Stimulated activated effector memory CD8-positive, alpha-beta T cell treated with anti-CD3 and anti-CD28 coated beads, Interleukin-12 subunit alpha, Interleukin-12 subunit beta, amount 100 ng/mL, for 72 hours (primary cell): ENCODE data around the gene BASP1.

Source experiments
- ATAC-seq: fragments of 150-1000 bp; cut with Tn5 transposase; 2 replicates; pipeline ENCODE4 v1.10.0; 2021
- DNase-seq, 2 donors: peaks; one replicate each; pipeline ENCODE4 v3.0.0; 2021 to 2022; ENCODE audit warnings: low spot score in 2 of 2
- H3K27ac Mint-ChIP-seq: one replicate; pipeline ENCODE4 v1.8.0; 2022; ENCODE audit warnings: mild to moderate bottlenecking, mixed read lengths
- H3K36me3 Mint-ChIP-seq: one replicate; pipeline ENCODE4 v1.8.0; 2022; ENCODE audit warnings: mild to moderate bottlenecking, mixed read lengths
- H3K4me1 Mint-ChIP-seq: one replicate; pipeline ENCODE4 v1.8.0; 2022; ENCODE audit warnings: mixed read lengths
- H3K4me3 Mint-ChIP-seq: one replicate; pipeline ENCODE4 v1.8.0; 2022; ENCODE audit warnings: mild to moderate bottlenecking, mixed read lengths
- H3K9me3 Mint-ChIP-seq: one replicate; pipeline ENCODE4 v1.8.0; 2022; ENCODE audit warnings: mixed read lengths

The BASP1 gene

GRCh38 chr5:17227868-17228267 lies 10.4 kb downstream of the BASP1 start:
- DNase-seq (no peak), ATAC-seq (no peak)
- Mint-ChIP-seq H3K4me1 (no peaks in the 10 kb centered on the region), H3K36me3 (no peaks in the 10 kb centered on the region), H3K27ac (no peak overlapping the region), H3K4me3 (no peak overlapping the region), H3K9me3 (peaks cover 5% of the 10 kb centered on the region)

DNA sequence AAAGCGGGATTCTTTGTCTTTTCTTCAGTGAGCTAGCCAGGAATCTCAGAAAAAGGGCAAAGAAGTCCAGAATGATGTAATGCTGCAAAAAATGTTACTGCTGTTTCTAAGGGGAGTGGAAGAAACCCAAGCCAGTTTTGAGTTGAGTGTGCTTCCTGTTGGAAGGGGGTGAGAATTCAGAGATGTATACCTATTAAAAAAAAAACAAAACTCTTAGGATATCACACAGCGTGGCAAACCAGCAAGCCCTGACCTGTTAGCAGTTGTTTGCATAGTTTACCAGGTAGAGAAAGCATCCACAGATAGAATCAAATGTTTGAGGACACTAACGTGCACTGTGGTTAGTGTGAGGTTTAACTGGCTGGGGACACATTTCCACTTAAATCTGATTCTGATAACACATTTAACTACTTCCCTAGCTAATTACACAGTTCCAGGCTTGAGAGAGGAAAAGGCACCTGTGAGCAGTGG lies 11.4 kb downstream of the BASP1 start:
- H3K36me3 Mint-ChIP-seq, result no peaks in the 10 kb centered on the region
- H3K27ac Mint-ChIP-seq, result no peak overlapping the region
- ATAC-seq (no peak), DNase-seq (no peak)
- H3K4me3 Mint-ChIP-seq, result no peak overlapping the region
- peaks cover 5% of the 10 kb centered on the region for H3K9me3 Mint-ChIP-seq
- no peaks in the 10 kb centered on the region for H3K4me1 Mint-ChIP-seq

DNA sequence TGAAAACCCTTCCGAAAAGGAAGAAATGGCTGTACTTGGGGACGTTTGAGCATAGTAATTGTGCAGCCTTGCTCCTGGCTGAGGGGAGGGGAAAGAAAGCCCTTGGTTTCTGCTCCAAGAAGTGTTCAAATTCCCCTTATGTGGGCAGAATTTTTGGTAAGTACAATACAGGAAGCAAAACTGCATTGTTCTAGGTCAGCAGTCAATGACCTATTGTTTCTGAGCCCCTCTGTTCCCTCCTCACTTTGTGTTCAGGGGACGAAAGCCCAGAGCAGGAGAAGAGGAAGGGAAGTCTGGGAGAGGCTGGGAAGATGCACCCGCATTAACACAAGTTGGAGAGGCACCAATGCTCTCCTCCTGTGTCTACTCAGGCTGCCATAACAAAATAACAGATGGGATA lies 11.9 kb downstream of the BASP1 start:
- no peaks in the 10 kb centered on the region for H3K36me3 Mint-ChIP-seq
- peaks cover 5% of the 10 kb centered on the region for H3K9me3 Mint-ChIP-seq
- no peak overlapping the region for H3K4me3 Mint-ChIP-seq
- no peak overlapping the region for H3K27ac Mint-ChIP-seq
- DNase-seq, result no peak
- no peak for ATAC-seq
- H3K4me1 Mint-ChIP-seq, result no peaks in the 10 kb centered on the region

- DNase-seq, result no peak
- Mint-ChIP-seq H3K36me3 (no peaks in the 10 kb centered on the region), H3K4me1 (no peaks in the 10 kb centered on the region), H3K9me3 (peaks cover 5% of the 10 kb centered on the region), H3K4me3 (no peak overlapping the region), H3K27ac (no peak overlapping the region)
- ATAC-seq, result no peak
Observed at GRCh38 chr5:17230191-17230590, 12.8 kb downstream of the BASP1 start.

DNA sequence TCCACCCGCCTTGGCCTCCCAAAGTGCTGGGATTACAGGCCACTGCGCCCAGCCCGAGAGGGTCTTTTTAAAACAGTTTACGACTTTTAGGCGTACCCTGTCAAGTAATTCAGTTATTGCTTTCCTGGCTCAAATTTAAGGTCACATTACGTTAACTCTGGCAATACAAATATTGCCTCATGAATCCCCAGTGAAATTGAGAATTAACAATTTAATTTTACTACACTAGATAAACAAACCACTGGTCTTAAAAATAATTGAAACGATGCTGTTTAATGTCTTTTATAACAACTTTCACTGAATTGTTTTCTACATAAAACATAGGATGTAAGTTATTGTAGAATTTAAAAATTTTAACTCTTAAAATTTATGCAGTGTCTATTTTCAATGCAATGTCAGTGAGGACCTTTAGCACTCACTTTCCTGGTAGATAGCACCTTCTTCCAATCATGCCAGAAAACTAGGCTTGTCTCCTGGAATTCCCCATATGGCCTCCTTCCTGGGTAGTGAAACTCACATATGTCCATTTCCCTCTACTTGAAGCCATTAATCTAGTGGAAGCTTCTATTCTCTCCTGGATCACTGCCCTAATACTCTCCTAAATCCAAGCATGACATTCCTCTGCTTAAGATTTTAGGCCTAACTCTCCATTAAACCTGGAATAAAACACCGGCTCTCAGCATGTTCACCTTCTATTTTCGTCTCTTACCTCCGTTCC lies 13.5 kb downstream of the BASP1 start:
- ATAC-seq, result no peak
- H3K27ac Mint-ChIP-seq, result no peak overlapping the region
- no peak for DNase-seq
- peaks cover 5% of the 10 kb centered on the region for H3K9me3 Mint-ChIP-seq
- no peaks in the 10 kb centered on the region for H3K4me1 Mint-ChIP-seq
- no peak overlapping the region for H3K4me3 Mint-ChIP-seq
- no peaks in the 10 kb centered on the region for H3K36me3 Mint-ChIP-seq

DNA sequence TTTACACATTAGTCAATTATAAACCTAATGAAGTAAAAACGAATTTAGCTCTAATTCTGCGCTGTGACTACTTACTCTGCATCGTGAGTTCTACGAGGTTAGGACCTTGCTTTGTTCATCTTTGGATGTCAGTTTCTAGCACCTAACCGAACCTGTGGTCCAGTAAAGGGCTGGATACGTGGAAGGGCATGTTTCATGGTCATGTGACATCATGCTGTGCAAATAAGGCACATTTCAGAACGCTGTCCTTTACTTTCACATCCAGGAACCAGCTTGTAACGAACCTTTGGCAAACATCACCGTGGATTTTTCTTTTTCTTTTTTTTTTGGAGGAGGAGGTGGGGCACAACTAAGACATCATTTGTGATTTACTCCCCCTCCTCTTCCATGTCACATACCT lies 15.0 kb downstream of the BASP1 start:
- Mint-ChIP-seq H3K9me3 (peaks cover 5% of the 10 kb centered on the region), H3K4me3 (no peak overlapping the region), H3K27ac (no peak overlapping the region), H3K36me3 (no peaks in the 10 kb centered on the region), H3K4me1 (no peaks in the 10 kb centered on the region)
- DNase-seq (no peak), ATAC-seq (no peak)

- Mint-ChIP-seq H3K4me1 (no peaks in the 10 kb centered on the region), H3K4me3 (no peak overlapping the region), H3K27ac (no peak overlapping the region), H3K9me3 (peaks cover 7% of the 10 kb centered on the region), H3K36me3 (no peaks in the 10 kb centered on the region)
- no peak for ATAC-seq
- DNase-seq, result no peak
Observed at GRCh38 chr5:17233488-17233887, 16.1 kb downstream of the BASP1 start.

GRCh38 chr5:17234374-17234773 lies 16.9 kb downstream of the BASP1 start:
- peaks cover 10% of the 10 kb centered on the region for H3K9me3 Mint-ChIP-seq
- no peaks in the 10 kb centered on the region for H3K4me1 Mint-ChIP-seq
- no peaks in the 10 kb centered on the region for H3K36me3 Mint-ChIP-seq
- no peak overlapping the region for H3K4me3 Mint-ChIP-seq
- H3K27ac Mint-ChIP-seq, result no peak overlapping the region
- ATAC-seq (no peak), DNase-seq (no peak)

- no peak for ATAC-seq
- DNase-seq, result no peak
- H3K4me1 Mint-ChIP-seq, result no peaks in the 10 kb centered on the region
Observed at GRCh38 chr5:17235731-17236330, 18.4 kb downstream of the BASP1 start.

GRCh38 chr5:17238521-17239041 lies 21.1 kb downstream of the BASP1 start:
- Mint-ChIP-seq H3K4me1 (no peaks in the 10 kb centered on the region), H3K36me3 (no peaks in the 10 kb centered on the region), H3K9me3 (peaks cover 11% of the 10 kb centered on the region), H3K4me3 (no peak overlapping the region), H3K27ac (peak overlapping the region; percentile 6)
- ATAC-seq, result no peak
- DNase-seq, result no peak

More at GRCh38 chr5:17235731-17236330, 18.4 kb downstream of the BASP1 start:
- peaks cover 7% of the 10 kb centered on the region for H3K9me3 Mint-ChIP-seq
- no peaks in the 10 kb centered on the region for H3K36me3 Mint-ChIP-seq
- no peak overlapping the region for H3K27ac Mint-ChIP-seq
- H3K4me3 Mint-ChIP-seq, result no peak overlapping the region

GRCh38 chr5:17239953-17240352 lies 22.5 kb downstream of the BASP1 start:
- DNase-seq (no peak), ATAC-seq (no peak)
- peaks cover 11% of the 10 kb centered on the region for H3K9me3 Mint-ChIP-seq
- H3K4me3 Mint-ChIP-seq, result no peak overlapping the region
- no peaks in the 10 kb centered on the region for H3K4me1 Mint-ChIP-seq
- H3K27ac Mint-ChIP-seq, result no peak overlapping the region
- H3K36me3 Mint-ChIP-seq, result no peaks in the 10 kb centered on the region

- H3K36me3 Mint-ChIP-seq, result no peaks in the 10 kb centered on the region
- DNase-seq (no peak), ATAC-seq (no peak)
- H3K27ac Mint-ChIP-seq, result no peak overlapping the region
- no peak overlapping the region for H3K4me3 Mint-ChIP-seq
- no peaks in the 10 kb centered on the region for H3K4me1 Mint-ChIP-seq
- H3K9me3 Mint-ChIP-seq, result peaks cover 12% of the 10 kb centered on the region
Observed at GRCh38 chr5:17240487-17240886, 23.1 kb downstream of the BASP1 start.

- no peak overlapping the region for H3K27ac Mint-ChIP-seq
Observed at GRCh38 chr5:17241635-17242034, 24.2 kb downstream of the BASP1 start.

DNA sequence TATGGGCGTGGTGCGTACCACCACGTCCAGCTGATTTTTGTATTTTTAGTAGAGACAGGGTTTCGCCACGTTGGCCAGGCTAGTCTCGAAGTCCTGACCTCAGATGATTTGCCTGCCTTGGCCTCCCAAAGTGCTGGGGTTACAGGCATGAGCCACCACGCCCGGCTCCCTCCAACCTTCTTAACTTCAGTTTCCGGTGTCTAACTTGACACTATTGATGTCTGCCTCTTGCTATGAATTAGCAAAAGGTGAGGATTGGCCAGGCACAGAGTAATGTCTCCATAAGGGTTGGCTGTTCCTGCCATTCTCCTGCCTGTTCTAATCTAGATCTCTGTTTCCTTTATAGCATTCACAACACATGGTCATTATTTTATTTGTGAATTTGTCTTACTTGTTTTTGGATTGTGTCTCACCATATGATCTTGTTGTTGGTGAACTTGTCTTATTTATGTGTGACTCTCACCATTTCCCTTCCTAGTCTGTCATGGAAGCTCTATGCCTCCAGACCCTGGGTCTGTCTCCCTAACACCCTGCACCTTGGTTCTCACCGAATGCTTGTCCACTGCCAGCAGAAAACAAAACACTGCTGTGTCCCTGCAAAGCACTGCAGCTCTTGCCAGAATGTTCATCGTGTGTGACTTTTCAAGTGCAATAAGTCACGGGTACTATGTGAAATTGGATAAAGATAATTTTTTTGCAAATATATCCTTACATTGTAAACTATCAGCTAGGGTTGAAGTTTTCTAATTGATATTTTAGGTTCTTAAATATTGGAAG lies 26.0 kb downstream of the BASP1 start:
- Mint-ChIP-seq H3K9me3 (peaks cover 14% of the 10 kb centered on the region), H3K4me1 (no peaks in the 10 kb centered on the region), H3K4me3 (no peak overlapping the region), H3K27ac (no peak overlapping the region), H3K36me3 (no peaks in the 10 kb centered on the region)
- DNase-seq (no peak), ATAC-seq (no peak)

More at GRCh38 chr5:17241635-17242034, 24.2 kb downstream of the BASP1 start:
- no peaks in the 10 kb centered on the region for H3K4me1 Mint-ChIP-seq
- no peaks in the 10 kb centered on the region for H3K36me3 Mint-ChIP-seq
- H3K9me3 Mint-ChIP-seq, result peaks cover 15% of the 10 kb centered on the region
- H3K4me3 Mint-ChIP-seq, result no peak overlapping the region
- ATAC-seq, result no peak
- no peak for DNase-seq

- DNase-seq (no peak), ATAC-seq (no peak)
- Mint-ChIP-seq H3K4me3 (no peak overlapping the region), H3K27ac (no peak overlapping the region), H3K9me3 (peaks cover 14% of the 10 kb centered on the region), H3K36me3 (no peaks in the 10 kb centered on the region), H3K4me1 (no peaks in the 10 kb centered on the region)
Observed at GRCh38 chr5:17249029-17249634, 31.7 kb downstream of the BASP1 start.
